Measurements from ENCODE around the gene SPRN. TPM values are rescaled to one million over a fixed set of nuclear protein-coding genes. Genes with fewer than 3 reads are reported as not detected.
"Not testable (repeated sequence)": the region's sequence is repeated elsewhere in the genome, so short reads cannot be mapped to it uniquely, and the experiment has no call there.

Gene SPRN
- total RNA-seq, 1 donor: 0.18 TPM

DNA sequence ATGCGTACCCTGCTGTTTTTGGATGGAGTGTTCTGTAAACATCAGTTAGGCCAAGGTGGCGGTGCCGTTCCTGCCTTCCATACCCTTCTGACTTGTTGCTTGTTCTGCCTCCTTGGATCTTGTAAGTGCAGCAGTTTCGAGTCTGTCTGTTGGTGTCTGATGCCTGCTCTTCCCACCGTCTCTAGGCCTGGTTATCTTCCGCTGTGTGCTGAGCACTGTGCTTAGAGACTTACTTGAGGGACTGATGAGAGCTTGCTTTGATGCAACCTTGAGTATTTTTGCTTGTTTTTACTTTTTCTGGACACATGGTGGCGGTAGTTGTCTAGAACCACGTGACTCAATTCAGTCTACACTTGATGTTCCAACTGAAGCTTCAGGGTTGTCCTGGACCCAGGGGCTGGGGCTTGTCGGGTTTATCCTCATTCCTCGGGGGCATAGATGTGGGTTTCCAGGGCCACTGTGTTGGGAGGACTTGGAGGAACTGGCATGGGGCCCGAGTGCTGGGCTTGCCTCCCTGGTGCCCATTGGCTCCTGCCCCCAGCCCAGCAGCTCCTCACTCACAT, 14.4 kb upstream of the SPRN start:
- no peak overlapping the region for H3K4me3 ChIP-seq (ENCODE audit: low read depth, low read length)
- peak; percentile 6 for DNase-seq (ENCODE audit: low read depth)
- peak; percentile 17 for TF ChIP-seq CTCF (IDR thresholded peaks at IDR 0.05; ENCODE audit: insufficient read depth, low read length)

GRCh38 chr10:133432789-133433188, 8.4 kb upstream of the SPRN start:
- H3K4me3 ChIP-seq (ENCODE audit: low read depth, low read length); DNase-seq (ENCODE audit: low read depth): not testable (repeated sequence)

GRCh38 chr10:133431888-133432613, 7.6 kb upstream of the SPRN start:
- not testable (repeated sequence) for H3K4me3 ChIP-seq (ENCODE audit: low read depth, low read length); DNase-seq (ENCODE audit: low read depth)

DNA sequence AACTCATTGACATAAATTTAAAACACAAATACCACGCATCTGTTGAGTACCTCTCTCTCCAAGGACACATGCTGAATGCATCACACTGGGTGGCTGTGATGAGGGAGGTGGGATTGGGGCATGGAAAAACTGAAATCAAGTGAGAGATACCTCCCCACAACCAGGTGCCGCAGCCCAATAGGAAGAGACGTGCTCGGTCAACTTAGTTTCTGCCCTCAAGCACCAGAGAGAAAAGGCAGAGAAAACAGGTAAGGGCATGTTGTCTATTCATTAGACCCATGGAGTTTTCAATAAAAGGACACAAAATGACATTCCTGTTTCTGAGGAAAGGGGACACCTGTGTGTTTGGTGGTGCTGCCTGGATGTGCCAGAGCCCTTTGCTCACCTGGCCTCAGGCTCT, 5.1 kb upstream of the SPRN start:
- H3K4me3 ChIP-seq (ENCODE audit: low read depth, low read length); DNase-seq (ENCODE audit: low read depth): not testable (repeated sequence)

DNA sequence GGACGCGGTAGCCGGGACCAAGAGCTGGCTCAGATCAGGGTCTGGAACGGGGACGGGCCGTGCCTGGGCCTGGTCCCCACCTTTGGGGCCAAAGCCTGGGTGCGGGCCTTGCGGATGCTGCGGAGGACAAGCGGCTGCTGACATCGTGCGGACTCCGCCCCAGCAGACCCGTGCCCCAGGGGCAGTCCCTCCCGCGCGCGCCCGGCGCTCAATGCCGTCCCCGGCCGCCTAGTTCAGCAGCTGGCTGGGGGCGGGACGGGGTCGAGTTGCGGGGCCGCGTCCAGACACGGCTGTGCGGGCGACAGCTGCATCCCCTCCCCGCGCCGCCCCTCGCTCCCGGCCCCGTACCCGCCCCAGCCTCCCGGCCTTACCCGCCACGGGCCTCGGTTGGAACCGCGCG, 323 bp downstream of the SPRN start:
- H3K4me3 ChIP-seq (ENCODE audit: low read depth, low read length); DNase-seq (ENCODE audit: low read depth): not testable (repeated sequence)

DNA sequence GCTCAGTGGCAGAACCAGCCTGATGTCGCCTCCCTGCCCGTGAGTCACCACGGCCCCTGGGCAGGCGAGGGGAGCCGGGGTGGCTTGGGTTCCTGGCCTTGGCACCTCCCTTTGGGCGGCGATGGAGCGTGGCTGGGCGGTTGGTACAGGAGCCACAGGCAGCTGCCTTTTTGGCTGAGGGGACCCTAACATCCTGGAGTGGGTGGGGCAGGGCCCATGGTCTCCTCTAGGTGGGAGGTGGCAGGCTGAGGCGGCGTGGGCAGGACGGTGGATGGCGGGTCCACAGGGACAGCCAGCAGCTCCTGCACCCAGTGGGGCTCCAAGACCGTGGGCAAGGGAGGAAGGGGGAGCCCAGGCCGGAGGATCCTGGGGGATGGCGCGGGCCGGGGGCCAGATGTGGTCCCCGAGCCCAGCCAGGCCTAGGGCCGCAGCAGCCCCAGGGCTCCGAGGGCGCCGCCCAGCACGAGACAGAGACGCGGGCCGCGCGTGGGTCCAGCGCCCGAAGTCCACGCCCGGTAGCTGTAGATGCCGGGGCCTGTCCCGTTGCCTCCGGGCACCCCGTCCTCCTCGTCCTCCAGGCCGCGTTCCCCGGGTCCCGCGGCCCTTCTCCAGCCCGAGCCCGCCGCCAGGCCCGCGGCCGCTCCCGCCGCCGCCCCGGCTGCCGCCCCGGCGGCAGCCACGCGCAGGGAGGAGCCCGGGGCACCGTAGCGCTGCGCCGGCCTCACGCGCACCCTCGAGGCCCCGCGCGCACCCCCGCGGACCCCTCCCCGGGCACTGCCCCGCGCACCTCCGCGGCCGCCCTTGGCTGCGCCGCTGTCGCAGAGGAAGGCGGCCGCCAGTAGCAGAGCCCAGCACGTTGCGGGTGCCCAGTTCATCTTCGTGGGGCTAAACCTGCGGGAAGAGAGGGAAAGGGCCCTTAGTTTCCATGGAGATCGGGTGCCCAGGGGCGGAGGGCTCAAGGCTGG, 1.3 kb downstream of the SPRN start:
- no peak for DNase-seq (ENCODE audit: low read depth)

GRCh38 chr10:133422223-133422806, 2.1 kb downstream of the SPRN start:
- DNase-seq (ENCODE audit: low read depth): no peak
- H3K4me3 ChIP-seq (ENCODE audit: low read depth, low read length): no peak overlapping the region
- no peak for TF ChIP-seq CTCF (IDR thresholded peaks at IDR 0.05; ENCODE audit: insufficient read depth, low read length)

More for the DNA sequence above, 1.3 kb downstream of the SPRN start:
- TF ChIP-seq CTCF (IDR thresholded peaks at IDR 0.05; ENCODE audit: insufficient read depth, low read length): no peak
- no peak overlapping the region for H3K4me3 ChIP-seq (ENCODE audit: low read depth, low read length)

GRCh38 chr10:133421336-133422222, 2.8 kb downstream of the SPRN start:
- DNase-seq (ENCODE audit: low read depth): no peak
- no peak overlapping the region for H3K4me3 ChIP-seq (ENCODE audit: low read depth, low read length)
- no peak for TF ChIP-seq CTCF (IDR thresholded peaks at IDR 0.05; ENCODE audit: insufficient read depth, low read length)

Measured in fibroblast of the aortic adventitia (primary cell).